ENCODE results near the gene CLMN.
A peak's percentile ranks its signal among the peaks of the same experiment; 100 is the strongest.

The CLMN gene

DNA sequence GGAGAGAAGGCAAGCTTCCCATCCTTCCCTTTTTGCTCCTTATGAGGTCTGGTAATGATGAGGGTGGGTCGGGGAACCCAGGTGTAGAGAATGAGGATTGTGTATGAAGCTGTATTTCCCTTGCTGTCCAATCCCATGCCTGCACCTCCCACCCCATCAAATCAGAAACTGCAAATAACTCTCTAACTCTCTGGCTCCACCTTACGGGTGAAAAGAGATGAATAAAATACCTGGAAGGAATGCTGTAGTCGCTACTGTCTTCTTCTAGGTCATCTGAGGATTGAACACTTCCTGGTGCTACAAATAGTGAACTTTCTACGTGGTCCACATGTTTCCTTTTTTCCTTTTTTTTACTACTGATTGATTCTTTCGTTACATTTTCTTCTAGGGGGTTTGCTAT is 123.4 kb downstream of the CLMN start:
- no peak overlapping the region for H3K4me3 ChIP-seq
- H3K27ac ChIP-seq = no peak overlapping the region
- TF ChIP-seq, protein P1, sequence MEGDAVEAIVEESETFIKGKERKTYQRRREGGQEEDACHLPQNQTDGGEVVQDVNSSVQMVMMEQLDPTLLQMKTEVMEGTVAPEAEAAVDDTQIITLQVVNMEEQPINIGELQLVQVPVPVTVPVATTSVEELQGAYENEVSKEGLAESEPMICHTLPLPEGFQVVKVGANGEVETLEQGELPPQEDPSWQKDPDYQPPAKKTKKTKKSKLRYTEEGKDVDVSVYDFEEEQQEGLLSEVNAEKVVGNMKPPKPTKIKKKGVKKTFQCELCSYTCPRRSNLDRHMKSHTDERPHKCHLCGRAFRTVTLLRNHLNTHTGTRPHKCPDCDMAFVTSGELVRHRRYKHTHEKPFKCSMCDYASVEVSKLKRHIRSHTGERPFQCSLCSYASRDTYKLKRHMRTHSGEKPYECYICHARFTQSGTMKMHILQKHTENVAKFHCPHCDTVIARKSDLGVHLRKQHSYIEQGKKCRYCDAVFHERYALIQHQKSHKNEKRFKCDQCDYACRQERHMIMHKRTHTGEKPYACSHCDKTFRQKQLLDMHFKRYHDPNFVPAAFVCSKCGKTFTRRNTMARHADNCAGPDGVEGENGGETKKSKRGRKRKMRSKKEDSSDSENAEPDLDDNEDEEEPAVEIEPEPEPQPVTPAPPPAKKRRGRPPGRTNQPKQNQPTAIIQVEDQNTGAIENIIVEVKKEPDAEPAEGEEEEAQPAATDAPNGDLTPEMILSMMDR (IDR thresholded peaks at IDR 0.05) = no peak
- peak; percentile 47 for DNase-seq (ENCODE audit: low spot score)

GRCh38 chr14:95195031-95195430 is 124.7 kb downstream of the CLMN start:
- no peak overlapping the region for H3K4me3 ChIP-seq
- no peak overlapping the region for H3K27ac ChIP-seq
- peak; percentile 49 for DNase-seq (ENCODE audit: low spot score)
- TF ChIP-seq, protein P1 (IDR thresholded peaks at IDR 0.05) = no peak

GRCh38 chr14:95193081-95193480 is 126.6 kb downstream of the CLMN start:
- TF ChIP-seq, protein P1 (IDR thresholded peaks at IDR 0.05) = no peak
- Histone ChIP-seq H3K4me3 (no peak overlapping the region), H3K27ac (no peak overlapping the region)
- no peak for DNase-seq (ENCODE audit: low spot score)

GRCh38 chr14:95192311-95192710 is 127.4 kb downstream of the CLMN start:
- no peak overlapping the region for H3K4me3 ChIP-seq
- no peak overlapping the region for H3K27ac ChIP-seq
- TF ChIP-seq, protein P1 (IDR thresholded peaks at IDR 0.05) = no peak
- DNase-seq (ENCODE audit: low spot score) = peak; percentile 4

- DNase-seq (ENCODE audit: low spot score) = peak; percentile 69
- no peak overlapping the region for H3K27ac ChIP-seq
- TF ChIP-seq, protein P1 (IDR thresholded peaks at IDR 0.05) = no peak
- no peak overlapping the region for H3K4me3 ChIP-seq
These were observed 128.1 kb downstream of the CLMN start for GRCh38 chr14:95191445-95192199.

DNA sequence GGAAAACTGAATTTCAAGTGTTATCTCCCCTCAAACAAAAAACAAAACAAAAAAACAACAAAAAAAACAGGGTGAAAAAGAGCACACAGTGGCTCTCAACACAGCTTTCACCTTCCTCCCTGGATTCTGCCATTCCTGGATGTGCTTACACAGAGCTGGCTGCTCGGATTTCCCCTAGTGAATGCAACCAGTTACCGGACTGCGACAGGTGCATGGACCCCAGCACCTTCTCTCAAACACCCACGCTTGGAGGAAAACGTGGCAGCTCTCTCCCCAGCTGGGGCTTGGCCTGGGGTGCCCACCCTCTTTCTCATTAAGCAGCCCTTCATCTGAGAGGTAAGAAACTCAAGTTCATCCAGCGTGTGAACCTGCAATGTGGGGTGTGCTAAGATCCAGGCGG is 128.9 kb downstream of the CLMN start:
- H3K4me3 ChIP-seq = no peak overlapping the region
- peak; percentile 36 for DNase-seq (ENCODE audit: low spot score)
- H3K27ac ChIP-seq = no peak overlapping the region
- TF ChIP-seq, protein P1 (IDR thresholded peaks at IDR 0.05) = no peak

DNA sequence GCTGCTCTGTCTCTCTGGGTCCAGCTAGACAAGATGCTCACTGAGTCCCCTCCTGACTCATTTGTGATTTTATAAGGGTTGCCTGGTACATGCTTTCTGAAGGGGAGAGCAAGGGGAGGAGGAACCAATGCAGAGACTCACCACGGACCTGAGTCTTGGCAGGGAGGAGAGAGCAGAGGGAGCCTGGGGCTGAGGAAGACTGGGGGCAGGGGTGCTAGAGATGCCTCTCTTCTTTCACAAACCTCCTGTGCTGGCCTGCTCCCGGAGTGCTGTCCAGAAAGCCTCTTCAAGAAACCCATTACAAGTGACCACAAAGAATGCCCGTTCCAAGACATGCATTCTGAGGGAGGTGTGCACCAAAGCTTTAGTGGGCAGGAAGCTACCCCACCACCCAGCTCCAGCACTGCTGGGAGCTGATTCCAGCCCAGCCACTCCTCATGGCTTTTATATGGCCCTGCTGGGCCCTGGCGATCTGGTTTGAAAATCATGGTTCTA is 129.3 kb downstream of the CLMN start:
- peak; percentile 46 for DNase-seq (ENCODE audit: low spot score)
- TF ChIP-seq, protein P1 (IDR thresholded peaks at IDR 0.05) = no peak
- no peak overlapping the region for H3K4me3 ChIP-seq
- H3K27ac ChIP-seq = no peak overlapping the region
